GM18520 (cell line): ENCODE data around the gene TMEM63B.
A peak's percentile ranks its signal among the peaks of the same experiment; 100 is the strongest.
"Not testable (repeated sequence)": the region's sequence is repeated elsewhere in the genome, so short reads cannot be mapped to it uniquely, and the experiment has no call there.

Experiments
- ATAC-seq: cut with Tn5 transposase; IDR thresholded peaks from one replicate; pipeline ENCODE4 v1.9.1; 2021; ENCODE audit not compliant: unreplicated experiment

TMEM63B gene

GRCh38 chr6:44189257-44189656 lies 61.9 kb downstream of the TMEM63B start:
- no peak for ATAC-seq

DNA sequence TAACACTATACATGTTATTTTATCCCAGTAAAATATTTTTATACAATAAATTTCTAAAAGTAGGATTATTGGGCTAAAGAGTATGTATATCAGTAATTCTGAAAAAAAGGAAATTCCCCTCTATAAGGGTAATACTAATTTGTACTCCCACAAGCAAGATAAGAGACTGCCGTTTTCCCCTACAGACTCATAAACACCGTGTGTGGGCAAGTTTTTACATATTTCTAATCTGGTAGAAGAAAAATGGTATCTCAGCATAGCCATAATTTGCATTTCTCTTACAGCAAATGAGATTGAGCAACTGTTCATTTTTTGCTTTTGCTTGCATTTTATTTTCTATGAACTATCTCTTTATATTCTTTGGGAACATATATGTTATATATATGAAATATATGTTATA lies 63.4 kb downstream of the TMEM63B start:
- peak; percentile 78 for ATAC-seq

- no peak for ATAC-seq
These were observed 65.2 kb downstream of the TMEM63B start for GRCh38 chr6:44192428-44193041.

DNA sequence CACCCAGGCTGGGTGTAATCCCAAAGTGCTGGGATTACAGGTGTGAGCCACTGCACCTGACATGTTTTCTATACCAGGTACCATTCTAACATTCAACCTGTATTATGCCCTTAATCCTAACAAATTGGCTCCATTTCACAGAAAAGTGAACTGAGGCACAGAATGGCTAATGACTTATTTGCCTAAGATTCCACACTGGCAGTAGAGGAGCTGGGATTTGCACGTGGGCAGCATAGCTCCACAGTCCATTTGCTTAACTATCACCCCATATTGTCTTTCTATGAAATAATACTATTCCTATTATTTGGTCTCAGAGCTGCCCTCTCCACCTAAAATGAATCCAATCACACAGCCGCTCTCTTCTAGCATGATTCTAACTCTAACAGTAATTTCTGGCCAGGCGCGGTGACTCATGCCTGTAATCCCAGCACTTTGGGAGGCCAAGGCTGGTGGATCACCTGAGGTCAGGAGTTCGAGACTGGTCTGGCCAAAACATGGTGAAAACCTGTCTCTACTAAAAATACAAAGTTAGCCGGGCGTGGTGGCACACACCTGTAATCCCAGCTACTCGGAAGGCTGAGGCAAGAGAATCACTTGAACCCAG lies 66.1 kb downstream of the TMEM63B start:
- no peak for ATAC-seq

DNA sequence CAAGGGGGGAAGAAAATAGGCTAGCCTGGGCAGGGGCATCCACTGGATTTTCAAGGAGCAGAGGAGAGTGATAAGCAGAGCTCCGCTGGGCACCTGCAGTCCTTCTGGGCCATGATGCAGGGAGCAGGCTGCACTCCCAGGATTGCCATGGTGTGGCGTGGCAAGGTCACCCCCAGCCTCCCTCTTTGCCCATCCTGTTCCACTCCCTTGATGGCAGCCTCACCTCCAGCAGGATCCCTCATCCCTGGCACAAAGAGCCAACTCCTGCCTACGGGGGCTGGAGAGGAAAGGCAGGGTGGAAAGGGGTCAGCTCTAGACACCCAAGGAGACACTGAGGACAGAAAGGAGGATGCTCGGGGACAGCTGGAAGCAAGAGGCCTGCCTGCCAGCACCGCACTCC lies 67.0 kb downstream of the TMEM63B start:
- ATAC-seq = no peak

GRCh38 chr6:44196351-44196750 lies 69.0 kb downstream of the TMEM63B start:
- not testable (repeated sequence) for ATAC-seq

DNA sequence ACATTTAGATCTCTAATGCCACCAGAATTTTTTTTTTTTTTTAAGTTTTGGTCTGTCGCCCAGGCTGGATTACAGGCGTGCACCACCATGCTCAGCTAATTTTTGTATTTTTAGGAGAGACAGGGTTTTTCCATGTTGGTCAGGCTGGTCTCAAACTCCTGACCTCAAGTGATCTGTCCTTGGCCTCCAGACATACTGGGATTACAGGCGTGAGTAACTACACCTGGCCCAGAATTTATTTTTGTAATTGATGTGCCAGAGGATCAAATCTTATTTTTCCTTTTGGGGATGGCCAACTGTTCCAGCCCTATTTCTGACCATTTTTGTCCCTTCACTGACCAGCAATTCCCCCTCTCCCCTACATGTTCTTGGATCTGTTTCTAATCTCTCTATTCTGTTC lies 71.3 kb downstream of the TMEM63B start:
- no peak for ATAC-seq

GRCh38 chr6:44199883-44200282 lies 72.5 kb downstream of the TMEM63B start:
- no peak for ATAC-seq

GRCh38 chr6:44201200-44201599 lies 73.8 kb downstream of the TMEM63B start:
- ATAC-seq = no peak

DNA sequence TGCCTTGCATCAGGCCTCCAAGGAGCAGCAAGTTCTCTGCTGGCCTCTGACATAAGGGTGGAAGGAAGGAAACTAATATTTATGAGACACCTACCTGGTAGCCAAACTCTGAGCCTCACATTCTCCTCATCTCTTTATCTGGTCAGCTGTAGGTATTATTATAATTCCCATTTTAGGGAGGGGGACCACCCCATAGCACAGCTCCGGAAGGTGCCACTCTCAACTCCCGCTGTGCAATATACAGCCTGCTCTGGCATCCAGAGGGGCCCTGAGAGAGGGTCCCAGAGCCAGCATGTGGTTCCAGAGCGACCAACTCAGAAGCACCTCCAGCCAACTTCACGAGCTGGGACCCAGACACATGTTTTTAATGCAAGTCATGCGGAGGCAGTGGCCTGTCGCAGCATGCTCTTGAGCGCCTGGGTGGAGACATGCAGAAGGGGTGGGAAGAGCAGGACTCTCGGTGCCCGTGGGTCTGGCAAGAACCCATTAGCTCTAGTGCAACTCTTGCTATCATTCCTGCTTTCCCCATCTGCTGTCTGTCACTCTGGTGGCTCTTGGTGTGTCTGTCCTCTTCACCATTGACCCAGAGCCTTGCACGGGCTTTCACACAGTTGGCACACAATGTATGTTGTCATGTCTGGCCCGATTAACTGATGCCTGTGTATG lies 74.4 kb downstream of the TMEM63B start:
- ATAC-seq = no peak

DNA sequence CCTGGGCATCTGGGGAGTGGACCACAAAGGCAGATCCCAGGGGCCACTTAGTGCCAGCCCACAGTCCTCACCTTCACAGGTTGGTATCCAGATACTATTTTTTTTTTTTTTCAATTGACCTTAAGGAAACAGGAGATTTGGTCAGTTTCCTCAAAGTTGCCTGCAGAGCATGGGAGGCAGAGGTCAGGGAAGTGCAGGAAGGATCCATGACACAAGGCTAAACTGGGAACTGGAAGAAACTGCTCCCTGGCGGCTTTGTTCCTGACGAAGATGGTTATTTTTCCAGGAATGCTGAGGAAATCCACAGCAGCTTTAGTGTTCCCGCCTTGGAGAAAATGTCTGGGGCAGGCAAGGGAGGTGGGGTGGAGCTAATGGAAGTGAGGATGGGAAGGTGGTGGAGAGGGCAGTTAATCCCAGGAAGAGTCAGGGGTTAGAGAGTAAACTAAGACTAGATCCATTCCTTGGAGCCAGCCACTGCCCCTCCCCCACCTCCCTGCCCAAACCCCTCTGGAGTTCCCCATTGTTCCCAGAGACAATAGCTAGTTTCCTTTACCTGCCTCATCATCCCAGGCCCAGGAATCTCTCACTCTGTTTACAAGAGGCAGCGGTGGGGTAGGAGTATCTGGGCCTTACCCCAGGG lies 75.1 kb downstream of the TMEM63B start:
- no peak for ATAC-seq

DNA sequence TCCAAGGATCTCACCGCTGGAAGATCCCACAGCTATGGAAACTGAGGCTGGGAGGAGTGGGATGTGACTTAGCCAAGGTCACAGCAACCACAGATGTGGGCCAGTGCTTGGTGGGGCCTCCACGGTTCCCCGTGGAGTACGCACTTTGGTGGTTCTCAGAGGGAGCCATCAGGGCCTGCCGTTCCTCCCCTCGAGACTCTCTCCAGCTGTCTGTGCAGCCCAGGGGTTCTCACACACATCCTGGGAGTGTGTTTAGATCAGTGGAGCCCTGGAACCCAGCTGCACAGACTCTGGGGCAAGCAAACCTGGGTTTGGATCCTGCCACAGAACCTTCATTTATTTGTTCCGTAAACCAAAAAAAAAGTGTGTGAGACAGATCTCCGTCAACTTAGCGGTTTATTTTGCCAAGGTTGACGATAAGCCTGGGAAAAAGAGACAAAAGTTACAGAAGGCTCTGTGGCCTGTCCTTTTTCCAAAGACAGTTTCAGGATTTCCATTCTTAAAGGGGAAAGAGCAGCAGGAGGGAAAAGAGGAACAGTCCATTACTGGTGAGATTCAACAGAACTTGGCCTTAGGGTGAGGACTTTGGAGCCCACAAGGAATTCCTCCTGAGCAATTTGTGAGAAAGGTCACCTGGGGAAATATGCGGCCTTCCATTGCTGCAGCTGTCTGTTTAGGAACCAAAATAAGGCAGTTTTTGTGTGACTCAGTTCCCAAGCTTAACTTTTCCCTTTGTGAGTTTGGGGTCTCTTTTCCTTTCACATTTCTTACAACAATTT lies 75.8 kb downstream of the TMEM63B start:
- no peak for ATAC-seq

GRCh38 chr6:44203955-44204354 lies 76.6 kb downstream of the TMEM63B start:
- no peak for ATAC-seq
